HCT116 (cell line): ENCODE measurements around the gene BOD1. TPM values are rescaled to one million over a fixed set of nuclear protein-coding genes. Genes with fewer than 3 reads are reported as not detected.

Source experiments
- ATAC-seq: fragments of 200-7000 bp; cut with Tn5 transposase; 2 replicates; pipeline ENCODE4 v1.9.1; 2020; ENCODE audit warnings: mild to moderate bottlenecking, moderate library complexity
- BruUV-seq: library from RNA; stranded (reverse); fragments of 400-500 nt; replicated peaks from 2 replicates; lab custom pipeline; 2021; lab: Mats Ljungman, UMichigan
- CTCF ChIA-PET: fragments of 300-600 bp; sonication (Branson Sonifier 250); formaldehyde crosslinking; loops from one replicate; lab custom pipeline; 2021; ENCODE audit warnings: antibody characterized with exemption; lab: Charles Lee
- POLR2A ChIA-PET: fragments of 300-600, 350-600 bp; sonication (Branson Sonifier 250); formaldehyde crosslinking; loops from one replicate; lab custom pipeline; 2021; ENCODE audit warnings: antibody characterized with exemption; lab: Charles Lee
- RAD21 ChIA-PET, 2 experiments: fragments of 300-600 bp; sonication (Branson Sonifier 250); formaldehyde crosslinking; loops; one replicate each; lab custom pipeline; 2023; ENCODE audit warnings: low total read pairs in 2 of 2; ENCODE audit not compliant: uncharacterized antibody in 2 of 2, unreplicated experiment in 2 of 2, low non-redundant PET in 1 of 2; lab: Charles Lee
- DNase-seq: peaks from one replicate; pipeline ENCODE4 v3.0.0-alpha.2; 2010; ENCODE audit warnings: low read depth, low spot score
- H2AFZ ChIP-seq: fragments of 200-600 bp; shearing (Covaris generic), sonication (generic); 2 replicates; pipeline ENCODE4 v1.6.1; 2017; ENCODE audit warnings: low read depth, mixed run types, mixed read lengths, antibody characterized with exemption, low read length; ENCODE audit not compliant: poor library complexity, severe bottlenecking
- H3K27ac ChIP-seq: 2 replicates; pipeline ENCODE4 v1.5.1; 2012; ENCODE audit warnings: low read depth, low read length
- H3K27me3 ChIP-seq: fragments of 200-600 bp; sonication (generic); 2 replicates; pipeline ENCODE4 v1.6.1; 2016; ENCODE audit warnings: mixed run types, low read length, mixed read lengths; ENCODE audit not compliant: insufficient read depth
- H3K36me3 ChIP-seq, 2 experiments: fragments of 200-500 bp in 1 of 2; fragments of 200-600 bp in 1 of 2; sonication (Bioruptor generic) in 1 of 2; sonication (generic) in 1 of 2; 2 replicates each; pipeline versions ENCODE4 v1.5.1 to v1.6.1; 2014 to 2016; ENCODE audit warnings: low read length in 2 of 2, inconsistent platforms in 1 of 2, mixed read lengths in 1 of 2, mixed run types in 1 of 2; ENCODE audit not compliant: insufficient read depth in 2 of 2, control insufficient read depth in 1 of 2
- H3K4me1 ChIP-seq, 2 experiments: fragments of 200-600 bp in 1 of 2; sonication (generic) in 1 of 2; 2 replicates each; pipeline versions ENCODE4 v1.5.1 to v1.6.1; 2012 to 2017; ENCODE audit warnings: low read length in 2 of 2, inconsistent platforms in 1 of 2, mild to moderate bottlenecking in 1 of 2, mixed read lengths in 1 of 2, mixed run types in 1 of 2, moderate library complexity in 1 of 2; ENCODE audit not compliant: insufficient read depth in 2 of 2, control insufficient read depth in 1 of 2
- H3K4me2 ChIP-seq: fragments of 200-600 bp; sonication (generic); 2 replicates; pipeline ENCODE4 v1.6.1; 2017; ENCODE audit warnings: mixed run types, low read length, mixed read lengths
- H3K4me3 ChIP-seq, 2 experiments: fragments of 200-600 bp in 1 of 2; sonication (generic) in 1 of 2; replicated peaks in 1 of 2; 2 replicates each; pipeline ENCODE4 v1.5.1; 2011 to 2016; ENCODE audit warnings: low read length in 2 of 2, control low read depth in 1 of 2, low read depth in 1 of 2, mild to moderate bottlenecking in 1 of 2, mixed read lengths in 1 of 2, mixed run types in 1 of 2
- H3K79me2 ChIP-seq: fragments of 200-600 bp; sonication (generic); 2 replicates; pipeline ENCODE4 v1.6.1; 2017; ENCODE audit warnings: mild to moderate bottlenecking, mixed run types, low read length, moderate library complexity, mixed read lengths; ENCODE audit not compliant: insufficient read depth
- H3K9ac ChIP-seq: fragments of 200-600 bp; sonication (generic); 2 replicates; pipeline ENCODE4 v1.6.1; 2016; ENCODE audit warnings: low read length, mixed read lengths
- H3K9me2 ChIP-seq: fragments of 200-600 bp; sonication (generic), shearing (Covaris generic); 2 replicates; pipeline ENCODE4 v1.6.1; 2017; ENCODE audit warnings: mixed run types, mild to moderate bottlenecking, moderate library complexity; ENCODE audit not compliant: insufficient read depth
- H3K9me3 ChIP-seq, 2 experiments: fragments of 200-500 bp in 1 of 2; fragments of 200-600 bp in 1 of 2; sonication (Bioruptor generic) in 1 of 2; sonication (generic) in 1 of 2; 2 replicates each; pipeline ENCODE4 v1.6.1; 2014 to 2017; ENCODE audit warnings: low read length in 2 of 2, mixed read lengths in 2 of 2, inconsistent platforms in 1 of 2, low read depth in 1 of 2, mild to moderate bottlenecking in 1 of 2, mixed run types in 1 of 2, moderate library complexity in 1 of 2; ENCODE audit not compliant: control insufficient read depth in 1 of 2, insufficient read depth in 1 of 2
- H4K20me1 ChIP-seq: fragments of 200-600 bp; sonication (generic), shearing (Covaris generic); 2 replicates; pipeline ENCODE4 v1.6.1; 2017; ENCODE audit warnings: mixed run types, mild to moderate bottlenecking, moderate library complexity; ENCODE audit not compliant: insufficient read depth
- CBX3 ChIP-seq: IDR thresholded peaks from 2 replicates; pipeline ENCODE4 v1.6.1; 2012; ENCODE audit warnings: low read depth
- EGR1 ChIP-seq: IDR thresholded peaks from 2 replicates; pipeline ENCODE4 v1.6.1; 2012; ENCODE audit warnings: low read depth
- EZH2phosphoT487 ChIP-seq: fragments of 200-600 bp; IDR thresholded peaks from 2 replicates; pipeline ENCODE4 v1.6.1; 2018; ENCODE audit warnings: antibody characterized with exemption, borderline replicate concordance
- JUND ChIP-seq: IDR thresholded peaks from 2 replicates; pipeline ENCODE4 v1.6.1; 2012
- SP1 ChIP-seq: IDR thresholded peaks from 2 replicates; pipeline ENCODE4 v1.6.1; 2012; ENCODE audit warnings: low read depth
- SRF ChIP-seq: IDR thresholded peaks from 2 replicates; pipeline ENCODE4 v1.6.1; 2012; ENCODE audit warnings: low read depth
- TCF7L2 ChIP-seq: IDR thresholded peaks from 2 replicates; pipeline ENCODE4 v1.7.0; 2011; ENCODE audit warnings: borderline replicate concordance, inconsistent platforms; ENCODE audit not compliant: insufficient read depth, insufficient read length; ENCODE audit errors: extremely low read depth
- YY1 ChIP-seq: IDR thresholded peaks from 2 replicates; pipeline ENCODE4 v1.6.1; 2011; ENCODE audit warnings: low read length, low read depth, moderate library complexity, mild to moderate bottlenecking; ENCODE audit not compliant: insufficient replicate concordance; ENCODE audit errors: extremely low read depth
- ZFX ChIP-seq: fragments of 450-650 bp; IDR thresholded peaks from 2 replicates; pipeline ENCODE4 v1.6.1; 2017
- ZNF274 ChIP-seq: fragments of 200-500 bp; sonication (Bioruptor generic); IDR thresholded peaks from 2 replicates; pipeline ENCODE4 v1.6.1; 2014; ENCODE audit warnings: mild to moderate bottlenecking, low read depth, low read length, inconsistent platforms
- intact Hi-C: fragments of 100-400 bp; cut with micrococcal nuclease; formaldehyde crosslinking; loops from 2 replicates; pipeline ENCODE4 v1.10.0; 2022
- total RNA-seq: library from RNA; stranded (reverse); gene quantifications from one replicate; pipeline ENCODE4 v1.2.1, GENCODE V29; 2021; ENCODE audit not compliant: unreplicated experiment
- TF ChIP-seq, protein P1 (sequence below): IDR thresholded peaks from 2 replicates; pipeline ENCODE4 v1.6.1; 2012; ENCODE audit warnings: low read depth
- TF ChIP-seq, protein P2 (sequence below): IDR thresholded peaks from 2 replicates; pipeline ENCODE4 v1.6.1; 2011; ENCODE audit warnings: mild to moderate bottlenecking, low read length, moderate library complexity; ENCODE audit not compliant: insufficient replicate concordance; ENCODE audit errors: extremely low read depth
- TF ChIP-seq, protein P3 (sequence below), 3 experiments: fragments of 200-600 bp in 1 of 3; sonication (generic) in 1 of 3; IDR thresholded peaks in 2 of 3; conservative IDR thresholded peaks in 1 of 3; 2 replicates each; pipeline ENCODE4 v1.5.1; 2012 to 2017; ENCODE audit warnings: low read depth in 2 of 3, low read length in 2 of 3, antibody characterized with exemption in 1 of 3, borderline replicate concordance in 1 of 3, control low read depth in 1 of 3, mild to moderate bottlenecking in 1 of 3, mixed read lengths in 1 of 3, mixed run types in 1 of 3, moderate library complexity in 1 of 3; ENCODE audit not compliant: insufficient read depth in 1 of 3
- TF ChIP-seq, protein P4 (sequence below): IDR thresholded peaks from 2 replicates; pipeline ENCODE4 v1.6.1; 2012

BOD1 gene
- total RNA-seq, 1 experiment from 2014 or later = 60.2 TPM

DNA sequence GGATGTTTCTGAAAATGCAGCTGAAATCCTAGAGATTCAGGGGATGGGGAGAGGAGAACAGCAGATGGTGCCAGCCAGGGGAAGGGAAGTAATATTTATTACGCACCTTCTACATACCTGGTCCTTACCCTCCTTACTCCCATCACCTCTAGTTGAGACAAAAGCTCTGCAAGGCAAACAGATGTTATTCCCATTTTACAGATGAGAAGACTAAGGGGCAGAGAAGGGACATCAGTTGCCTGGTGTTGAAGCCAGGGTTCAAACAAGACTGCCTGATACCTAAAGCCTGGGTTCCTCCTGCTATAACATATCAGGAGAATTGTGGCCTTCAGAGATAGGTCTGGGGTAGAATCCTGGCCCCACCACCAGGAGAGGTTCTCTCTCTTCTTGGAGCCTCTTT lies 7.3 kb upstream of the BOD1 start (continued):
- TF ChIP-seq, protein P1, sequence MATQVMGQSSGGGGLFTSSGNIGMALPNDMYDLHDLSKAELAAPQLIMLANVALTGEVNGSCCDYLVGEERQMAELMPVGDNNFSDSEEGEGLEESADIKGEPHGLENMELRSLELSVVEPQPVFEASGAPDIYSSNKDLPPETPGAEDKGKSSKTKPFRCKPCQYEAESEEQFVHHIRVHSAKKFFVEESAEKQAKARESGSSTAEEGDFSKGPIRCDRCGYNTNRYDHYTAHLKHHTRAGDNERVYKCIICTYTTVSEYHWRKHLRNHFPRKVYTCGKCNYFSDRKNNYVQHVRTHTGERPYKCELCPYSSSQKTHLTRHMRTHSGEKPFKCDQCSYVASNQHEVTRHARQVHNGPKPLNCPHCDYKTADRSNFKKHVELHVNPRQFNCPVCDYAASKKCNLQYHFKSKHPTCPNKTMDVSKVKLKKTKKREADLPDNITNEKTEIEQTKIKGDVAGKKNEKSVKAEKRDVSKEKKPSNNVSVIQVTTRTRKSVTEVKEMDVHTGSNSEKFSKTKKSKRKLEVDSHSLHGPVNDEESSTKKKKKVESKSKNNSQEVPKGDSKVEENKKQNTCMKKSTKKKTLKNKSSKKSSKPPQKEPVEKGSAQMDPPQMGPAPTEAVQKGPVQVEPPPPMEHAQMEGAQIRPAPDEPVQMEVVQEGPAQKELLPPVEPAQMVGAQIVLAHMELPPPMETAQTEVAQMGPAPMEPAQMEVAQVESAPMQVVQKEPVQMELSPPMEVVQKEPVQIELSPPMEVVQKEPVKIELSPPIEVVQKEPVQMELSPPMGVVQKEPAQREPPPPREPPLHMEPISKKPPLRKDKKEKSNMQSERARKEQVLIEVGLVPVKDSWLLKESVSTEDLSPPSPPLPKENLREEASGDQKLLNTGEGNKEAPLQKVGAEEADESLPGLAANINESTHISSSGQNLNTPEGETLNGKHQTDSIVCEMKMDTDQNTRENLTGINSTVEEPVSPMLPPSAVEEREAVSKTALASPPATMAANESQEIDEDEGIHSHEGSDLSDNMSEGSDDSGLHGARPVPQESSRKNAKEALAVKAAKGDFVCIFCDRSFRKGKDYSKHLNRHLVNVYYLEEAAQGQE = no peak
- no peak for TF ChIP-seq ZFX
- no peak for TF ChIP-seq CBX3
- TF ChIP-seq, protein P2, sequence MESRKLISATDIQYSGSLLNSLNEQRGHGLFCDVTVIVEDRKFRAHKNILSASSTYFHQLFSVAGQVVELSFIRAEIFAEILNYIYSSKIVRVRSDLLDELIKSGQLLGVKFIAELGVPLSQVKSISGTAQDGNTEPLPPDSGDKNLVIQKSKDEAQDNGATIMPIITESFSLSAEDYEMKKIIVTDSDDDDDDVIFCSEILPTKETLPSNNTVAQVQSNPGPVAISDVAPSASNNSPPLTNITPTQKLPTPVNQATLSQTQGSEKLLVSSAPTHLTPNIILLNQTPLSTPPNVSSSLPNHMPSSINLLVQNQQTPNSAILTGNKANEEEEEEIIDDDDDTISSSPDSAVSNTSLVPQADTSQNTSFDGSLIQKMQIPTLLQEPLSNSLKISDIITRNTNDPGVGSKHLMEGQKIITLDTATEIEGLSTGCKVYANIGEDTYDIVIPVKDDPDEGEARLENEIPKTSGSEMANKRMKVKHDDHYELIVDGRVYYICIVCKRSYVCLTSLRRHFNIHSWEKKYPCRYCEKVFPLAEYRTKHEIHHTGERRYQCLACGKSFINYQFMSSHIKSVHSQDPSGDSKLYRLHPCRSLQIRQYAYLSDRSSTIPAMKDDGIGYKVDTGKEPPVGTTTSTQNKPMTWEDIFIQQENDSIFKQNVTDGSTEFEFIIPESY = no peak
- TF ChIP-seq, all 23 proteins: peak for 0

DNA sequence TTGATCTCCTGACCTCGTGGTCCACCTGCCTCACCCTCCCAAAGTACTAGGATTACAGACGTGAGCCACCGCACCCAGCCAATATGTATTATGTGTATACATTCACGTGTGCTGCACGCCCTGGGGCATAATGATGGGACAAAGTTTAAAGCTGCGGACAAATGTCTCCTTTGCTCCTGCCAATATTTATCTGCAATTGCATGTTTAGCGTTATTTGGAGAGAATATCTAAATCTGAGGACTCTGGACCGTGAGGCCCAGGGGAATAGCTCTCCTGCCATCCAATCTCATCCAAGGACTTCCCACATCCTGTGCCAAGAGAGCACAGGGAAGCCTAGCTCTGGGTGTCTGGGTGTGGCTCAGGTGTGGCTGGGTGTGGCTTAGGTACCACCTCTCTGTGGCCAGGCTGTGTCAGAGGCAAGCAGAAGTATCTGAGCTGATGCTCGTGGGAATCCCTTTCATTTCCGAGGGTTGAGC lies 6.9 kb upstream of the BOD1 start:
- Histone ChIP-seq H4K20me1 (no peaks in the 10 kb centered on the region), H3K27ac (no peak overlapping the region), H3K4me1 (no peaks in the 10 kb centered on the region), H3K9ac (no peak overlapping the region), H3K9me2 (no peaks in the 10 kb centered on the region), H3K4me2 (no peak overlapping the region)
- RAD21 ChIA-PET = interaction anchor here in 1 of 2 experiments (0.5 kb wide), 1 partner anchor 350 kb away, joined by 5 read pairs; no protein-coding TSS in a partner anchor
- no peak for DNase-seq
- POLR2A ChIA-PET = interaction anchor here (1.0 kb wide), 1 partner anchor 170 kb away, joined by 3 read pairs; no protein-coding TSS in a partner anchor
- TF ChIP-seq, protein P3, sequence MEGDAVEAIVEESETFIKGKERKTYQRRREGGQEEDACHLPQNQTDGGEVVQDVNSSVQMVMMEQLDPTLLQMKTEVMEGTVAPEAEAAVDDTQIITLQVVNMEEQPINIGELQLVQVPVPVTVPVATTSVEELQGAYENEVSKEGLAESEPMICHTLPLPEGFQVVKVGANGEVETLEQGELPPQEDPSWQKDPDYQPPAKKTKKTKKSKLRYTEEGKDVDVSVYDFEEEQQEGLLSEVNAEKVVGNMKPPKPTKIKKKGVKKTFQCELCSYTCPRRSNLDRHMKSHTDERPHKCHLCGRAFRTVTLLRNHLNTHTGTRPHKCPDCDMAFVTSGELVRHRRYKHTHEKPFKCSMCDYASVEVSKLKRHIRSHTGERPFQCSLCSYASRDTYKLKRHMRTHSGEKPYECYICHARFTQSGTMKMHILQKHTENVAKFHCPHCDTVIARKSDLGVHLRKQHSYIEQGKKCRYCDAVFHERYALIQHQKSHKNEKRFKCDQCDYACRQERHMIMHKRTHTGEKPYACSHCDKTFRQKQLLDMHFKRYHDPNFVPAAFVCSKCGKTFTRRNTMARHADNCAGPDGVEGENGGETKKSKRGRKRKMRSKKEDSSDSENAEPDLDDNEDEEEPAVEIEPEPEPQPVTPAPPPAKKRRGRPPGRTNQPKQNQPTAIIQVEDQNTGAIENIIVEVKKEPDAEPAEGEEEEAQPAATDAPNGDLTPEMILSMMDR (IDR thresholded peaks at IDR 0.05 in 2 of 3, conservative IDR thresholded peaks at IDR 0.05 in 1 of 3; ENCODE audit: borderline replicate concordance in 1 of 3, insufficient read depth in 1 of 3, low read depth in 2 of 3, low read length in 2 of 3) = no peak
- TF ChIP-seq EZH2phosphoT487 (no peak), YY1 (no peak), TCF7L2 (no peak), EGR1 (no peak), SP1 (no peak), SRF (no peak), ZNF274 (no peak), JUND (no peak)
- TF ChIP-seq, protein P4, sequence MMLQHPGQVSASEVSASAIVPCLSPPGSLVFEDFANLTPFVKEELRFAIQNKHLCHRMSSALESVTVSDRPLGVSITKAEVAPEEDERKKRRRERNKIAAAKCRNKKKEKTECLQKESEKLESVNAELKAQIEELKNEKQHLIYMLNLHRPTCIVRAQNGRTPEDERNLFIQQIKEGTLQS = no peak
- TF ChIP-seq, all 23 proteins: peak for 0
- H3K79me2 ChIP-seq = no peaks in the 10 kb centered on the region
- BruUV-seq = no TSS peak
- H3K9me3 ChIP-seq = no peaks in the 10 kb centered on the region
- intact Hi-C loops = no loop called here
- H3K27me3 ChIP-seq = peaks cover 4% of the 10 kb centered on the region; the same call in 1 of the 2 replicates
- ATAC-seq = no peak
- H2AFZ ChIP-seq = no peak overlapping the region
- H3K36me3 ChIP-seq = no peaks in the 10 kb centered on the region
- H3K4me3 ChIP-seq = no peak overlapping the region
- CTCF ChIA-PET = interaction anchor here (1.1 kb wide), 1 partner anchor 348 kb away, joined by 5 read pairs; no protein-coding TSS in a partner anchor
